G401 (cell line): ENCODE data around the gene APOL4. TPM values are rescaled to one million over a fixed set of nuclear protein-coding genes. Genes with fewer than 3 reads are reported as not detected.
"Not testable (repeated sequence)": the region's sequence is repeated elsewhere in the genome, so short reads cannot be mapped to it uniquely, and the experiment has no call there.

ENCODE experiments used
- DNase-seq: peaks from one replicate; pipeline ENCODE4 v3.0.0-alpha.2; 2015; ENCODE audit warnings: low spot score
- in situ Hi-C: cut with HindIII; loops from 2 replicates; pipeline ENCODE4 v1.10.0; 2016; ENCODE audit warnings: low sequenced_read_pairs, mixed read lengths
- total RNA-seq: library from RNA; depleted of rRNA; stranded (reverse); fragments of >200 nt; shearing (Covaris generic); gene quantifications from 2 replicates; pipeline ENCODE4 v1.2.3, GENCODE V29; 2014

The APOL4 gene
- total RNA-seq, 1 experiment from 2014 or later: not detected

DNA sequence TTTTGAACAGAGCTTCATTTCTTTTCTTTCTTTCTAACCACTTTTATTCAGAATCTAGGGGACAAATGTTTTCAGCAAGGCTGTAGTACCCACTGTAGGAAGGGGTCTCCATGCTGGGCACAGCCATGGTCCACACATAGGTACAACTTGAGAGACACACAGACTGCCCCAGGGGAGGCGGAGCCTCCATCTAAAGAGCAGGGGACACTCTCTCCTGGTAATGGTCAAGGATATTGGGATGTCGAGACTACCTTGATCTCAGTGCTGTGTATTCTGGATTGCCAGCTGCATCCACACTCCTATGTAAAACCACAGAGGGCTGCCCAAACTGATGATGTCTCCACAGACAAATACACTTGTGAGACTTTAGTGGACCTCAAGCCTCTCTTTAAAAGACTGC, 38.1 kb downstream of the APOL4 start:
- in situ Hi-C loops: no loop called here
- no peak for DNase-seq

DNA sequence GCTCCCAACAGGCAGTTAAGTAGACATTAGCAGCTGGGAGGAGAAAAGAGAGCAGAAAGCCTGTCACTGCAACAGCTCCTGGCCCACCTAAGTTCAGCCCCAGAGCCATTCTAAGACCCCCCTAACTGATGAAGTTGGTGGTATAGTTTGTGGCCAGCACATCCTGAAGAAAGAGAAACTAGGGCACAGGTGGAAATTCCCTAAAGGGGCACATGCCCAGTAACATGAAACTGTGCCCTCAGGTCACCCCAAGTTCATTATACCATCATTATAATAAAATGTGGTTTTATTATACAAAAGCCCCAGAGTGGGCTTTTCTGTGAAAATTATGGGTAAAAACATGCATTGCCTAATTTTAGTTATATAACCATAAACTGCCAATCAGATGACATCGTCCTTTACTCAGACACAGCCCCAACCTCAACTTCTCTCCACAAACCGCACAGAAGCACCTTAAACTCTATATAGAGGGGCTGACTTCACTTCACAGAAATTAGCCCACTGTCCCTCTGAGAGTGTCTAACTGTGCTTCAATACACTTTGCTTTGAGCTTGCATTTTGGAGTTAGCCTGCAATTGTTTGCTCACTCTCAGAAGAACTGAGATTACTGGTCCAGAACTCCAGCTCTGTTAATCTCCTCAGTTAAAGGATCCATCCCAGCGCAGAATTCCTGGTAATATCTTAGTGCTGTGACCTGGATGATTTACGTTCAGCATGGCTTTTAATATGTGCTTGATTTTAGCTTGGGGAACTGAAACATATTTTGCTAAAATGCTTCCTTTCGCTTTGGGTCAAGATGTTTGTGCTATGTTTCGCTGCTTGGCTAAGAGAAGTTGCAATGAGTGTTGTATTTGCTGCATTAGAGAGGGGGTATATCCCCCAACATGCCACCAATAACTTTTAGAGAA, 39.2 kb downstream of the APOL4 start:
- DNase-seq: no peak
- in situ Hi-C loops: no loop called here

DNA sequence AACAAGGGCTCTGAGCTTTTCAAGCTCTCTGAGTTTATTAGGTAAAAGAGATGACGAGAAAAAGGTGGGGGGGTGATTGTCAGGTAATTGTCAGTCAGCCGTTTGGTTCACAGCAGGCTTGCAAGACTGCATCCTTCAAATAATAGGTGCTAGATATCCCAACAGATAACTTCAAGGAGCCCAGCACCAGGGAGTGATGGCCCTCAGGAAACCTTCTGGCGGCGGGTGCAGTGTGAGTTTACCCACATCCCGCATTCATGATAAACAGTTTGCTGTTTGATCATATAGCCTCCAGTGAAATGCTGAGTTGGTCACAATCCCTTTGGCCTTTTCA, 39.8 kb downstream of the APOL4 start:
- DNase-seq, in situ Hi-C loops: not testable (repeated sequence)

DNA sequence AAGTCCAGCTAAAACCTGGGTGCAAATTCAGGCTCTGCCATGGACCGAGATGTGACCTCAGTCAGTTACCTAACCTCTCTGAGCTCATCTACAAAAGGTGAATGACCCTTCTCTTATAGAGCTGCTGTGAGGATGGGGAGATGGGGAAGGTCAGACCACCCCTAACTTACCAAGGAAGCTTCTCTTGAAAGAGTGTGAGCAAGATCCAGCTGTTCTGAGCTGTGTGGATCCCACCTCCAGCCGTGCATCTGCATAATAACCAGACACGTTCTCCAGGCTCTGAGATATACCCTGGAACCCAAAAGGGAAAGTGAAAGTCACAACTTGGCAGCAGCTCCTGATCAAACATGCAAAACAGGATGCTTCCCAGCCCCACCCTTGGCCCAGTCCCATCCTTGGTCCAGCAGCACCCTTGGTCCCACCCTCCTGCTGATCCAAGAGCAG, 41.1 kb downstream of the APOL4 start, which contains the start of gene APOL3:
TSS of gene APOL3 (minus strand) at position 257 of the 444 bp plus-strand sequence. CDS start 11,700 bp downstream, outside the sequence.
- DNase-seq: no peak
- in situ Hi-C loops: no loop called here

DNA sequence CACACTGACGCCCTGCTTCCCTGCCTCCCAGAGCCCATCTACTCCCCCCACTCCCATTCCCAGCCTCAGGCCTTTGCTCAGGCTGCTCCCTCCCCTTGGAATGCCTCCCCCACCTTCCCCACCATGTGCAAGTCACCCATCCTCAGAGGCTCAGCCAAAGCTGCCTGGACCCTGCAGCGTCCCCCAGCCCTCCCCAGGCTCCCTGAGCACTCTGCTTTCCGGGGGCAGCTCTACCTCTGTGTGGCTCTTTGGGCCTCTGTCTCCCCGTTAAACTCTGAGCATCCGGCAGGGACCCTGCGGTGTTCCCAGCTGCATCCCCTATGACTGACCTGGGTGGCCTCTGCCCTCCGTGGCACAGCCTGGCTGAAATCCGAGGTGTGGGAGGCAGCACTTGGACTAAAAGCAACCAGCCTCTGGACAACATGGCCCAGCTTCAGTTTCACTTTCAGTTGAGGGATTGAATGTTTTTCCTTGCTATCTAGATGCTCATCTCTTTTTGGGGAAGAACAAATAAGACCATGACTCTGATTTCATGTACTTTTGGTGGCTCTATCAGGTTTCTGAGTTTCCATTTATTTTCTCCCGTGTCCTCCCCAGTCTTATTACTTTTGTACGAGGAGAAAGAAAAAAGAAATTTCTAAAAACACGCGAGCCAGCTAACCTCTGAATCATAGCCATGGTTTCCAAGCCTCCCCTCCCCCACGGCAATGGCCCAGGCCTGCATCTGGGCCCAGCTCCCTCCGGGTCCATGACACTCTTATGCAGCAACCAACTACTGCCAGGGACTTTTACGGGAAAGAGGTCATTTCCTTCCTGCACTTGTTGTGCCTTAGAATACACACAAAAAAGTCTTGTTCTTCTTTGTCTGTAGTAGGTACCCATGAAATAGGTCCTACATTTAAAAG, 44.8 kb downstream of the APOL4 start:
- in situ Hi-C loops: no loop called here
- DNase-seq: peak; percentile 7

DNA sequence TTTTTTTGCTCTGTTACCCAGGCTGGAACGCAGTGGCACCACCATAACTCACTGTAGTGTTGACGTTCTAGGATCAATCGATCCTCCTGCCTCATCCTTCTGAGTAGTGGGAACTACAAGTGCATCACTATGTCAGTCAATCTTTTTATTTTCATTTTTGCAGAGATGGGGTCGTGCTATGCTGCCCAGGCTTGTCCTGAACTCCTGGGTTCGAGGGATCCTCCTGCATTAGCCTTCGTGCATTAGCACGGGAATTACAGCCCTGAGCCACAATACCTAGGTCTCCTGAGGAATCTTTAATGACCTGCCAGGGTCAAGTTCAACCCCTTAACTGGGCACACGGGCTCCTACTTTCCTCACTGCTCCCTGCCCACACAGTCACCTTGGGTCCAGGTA, 45.5 kb downstream of the APOL4 start:
- no peak for DNase-seq
- in situ Hi-C loops: no loop called here

DNA sequence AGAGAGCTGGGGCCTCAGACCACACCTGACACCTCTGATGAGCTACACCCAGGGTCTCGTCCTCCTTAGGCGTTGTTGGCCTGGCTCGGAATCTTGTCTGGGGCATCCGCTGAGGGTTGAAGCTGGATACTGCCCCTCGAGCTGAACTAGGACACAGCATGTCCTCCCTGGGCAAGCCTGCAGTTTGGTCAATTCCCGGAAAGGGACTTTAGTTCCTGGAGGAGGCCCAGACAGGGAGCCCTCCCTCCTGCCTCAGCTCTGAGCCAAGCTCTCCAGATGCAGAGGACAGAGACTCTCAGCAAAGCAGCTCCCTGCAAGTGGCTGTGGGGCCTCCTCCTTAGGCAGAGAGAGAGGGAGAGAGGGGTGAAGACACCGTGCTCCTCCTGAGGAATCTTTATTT, 45.9 kb downstream of the APOL4 start:
- in situ Hi-C loops: no loop called here
- no peak for DNase-seq

DNA sequence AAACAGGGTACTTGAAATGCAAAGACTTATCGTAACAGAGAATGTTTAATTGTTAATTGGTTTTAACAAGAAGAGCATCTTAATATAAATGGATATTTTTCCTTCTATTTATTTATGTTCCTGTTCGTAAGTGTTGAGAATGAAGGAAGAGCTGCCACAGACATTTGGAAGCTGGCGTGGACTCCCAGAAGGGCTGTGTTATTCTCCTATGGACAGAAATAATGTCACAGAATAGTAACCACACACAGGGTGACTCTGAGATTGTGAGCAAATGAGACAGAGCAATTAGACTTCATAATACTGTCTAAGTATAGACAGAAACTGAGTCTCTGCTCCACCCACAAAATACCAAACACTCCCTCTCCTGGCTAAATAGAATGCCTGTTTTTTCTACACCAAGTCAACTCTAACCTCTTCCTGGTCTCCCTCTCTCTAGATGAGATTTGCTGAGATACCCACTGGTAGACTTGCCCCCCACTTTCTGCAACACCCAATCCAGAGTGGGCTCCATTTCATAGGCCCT, 47.1 kb downstream of the APOL4 start:
- DNase-seq: no peak
- in situ Hi-C loops: no loop called here

DNA sequence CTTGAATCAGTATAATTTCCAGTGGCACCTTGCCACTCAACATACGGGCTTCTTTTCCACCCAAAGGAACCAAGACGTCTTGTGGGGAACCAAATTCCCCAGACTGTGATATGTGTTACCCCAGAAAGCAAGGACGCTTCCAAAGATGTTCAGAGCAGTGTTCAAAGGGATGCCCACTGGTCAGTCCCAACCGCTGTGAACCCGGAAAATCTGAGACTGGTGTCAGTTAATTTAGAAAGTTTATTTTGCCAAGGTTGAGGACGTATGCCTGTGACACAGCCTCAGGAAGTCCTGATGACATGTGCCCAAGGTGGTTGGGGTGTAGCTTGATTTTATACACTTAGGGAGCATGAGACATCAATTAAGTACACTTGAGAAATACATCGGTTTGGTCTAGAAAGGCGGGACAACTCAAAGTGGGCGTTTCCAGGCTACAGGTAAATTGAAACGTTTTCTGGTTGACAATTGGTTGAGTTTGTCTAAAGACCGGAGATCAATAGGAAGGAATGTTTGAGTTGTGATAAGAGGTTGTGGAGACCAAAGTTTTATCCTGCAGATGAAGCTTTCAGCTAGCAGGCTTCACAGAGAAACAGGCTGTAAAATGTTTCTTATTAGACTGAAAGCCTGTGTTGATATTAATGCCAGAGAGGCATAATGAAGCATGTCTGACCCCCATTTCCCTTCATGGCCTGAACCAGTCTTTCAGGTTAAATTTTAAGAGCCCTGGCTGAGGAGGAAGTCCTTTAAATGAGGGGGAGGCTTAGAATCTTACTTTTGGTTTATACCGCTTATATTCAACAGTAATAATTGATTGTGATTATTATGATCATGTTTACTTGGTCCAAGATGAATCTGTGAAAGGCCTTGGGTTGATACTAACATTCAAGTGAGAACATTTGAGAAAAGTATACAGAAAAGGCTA, 47.8 kb downstream of the APOL4 start:
- in situ Hi-C loops: no loop called here
- DNase-seq: no peak

DNA sequence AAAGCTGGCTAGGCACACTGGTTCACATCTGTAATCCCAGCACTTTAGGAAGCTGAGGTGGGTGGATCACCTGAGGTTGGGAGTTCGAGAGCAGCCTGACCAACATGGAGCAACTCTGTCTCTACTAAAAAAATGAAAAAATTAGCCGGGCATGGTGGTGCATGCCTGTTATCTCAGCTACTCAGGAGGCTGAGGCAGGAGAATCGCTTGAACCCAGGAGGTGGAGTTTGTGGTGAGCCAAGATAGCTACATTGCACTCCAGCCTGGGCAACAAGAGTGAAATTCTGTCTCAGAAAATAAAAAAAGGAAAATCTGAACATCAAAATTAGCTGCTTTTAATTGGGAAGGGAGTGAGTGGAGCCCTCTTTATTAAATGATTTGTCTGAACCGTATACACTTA, 48.8 kb downstream of the APOL4 start:
- DNase-seq, in situ Hi-C loops: not testable (repeated sequence)

DNA sequence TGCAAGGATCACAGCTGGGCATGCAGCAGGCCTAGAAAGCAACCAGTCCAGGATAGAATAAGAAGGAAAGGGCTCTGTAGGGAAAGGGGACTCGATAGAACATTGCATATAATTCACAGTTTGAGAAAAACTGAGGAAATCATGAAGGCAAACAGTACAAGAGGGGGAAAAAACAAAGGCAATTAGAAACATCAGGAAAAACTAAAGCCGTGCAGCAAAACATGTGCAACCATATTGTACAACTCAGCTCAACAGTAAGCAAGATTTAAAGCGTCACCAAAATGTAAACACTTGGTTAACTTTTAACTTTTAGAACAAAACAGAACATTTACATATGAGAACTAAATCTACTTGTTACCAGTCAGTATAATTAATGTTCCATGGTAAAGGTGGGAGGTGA, 49.5 kb downstream of the APOL4 start:
- in situ Hi-C loops: no loop called here
- DNase-seq: no peak

DNA sequence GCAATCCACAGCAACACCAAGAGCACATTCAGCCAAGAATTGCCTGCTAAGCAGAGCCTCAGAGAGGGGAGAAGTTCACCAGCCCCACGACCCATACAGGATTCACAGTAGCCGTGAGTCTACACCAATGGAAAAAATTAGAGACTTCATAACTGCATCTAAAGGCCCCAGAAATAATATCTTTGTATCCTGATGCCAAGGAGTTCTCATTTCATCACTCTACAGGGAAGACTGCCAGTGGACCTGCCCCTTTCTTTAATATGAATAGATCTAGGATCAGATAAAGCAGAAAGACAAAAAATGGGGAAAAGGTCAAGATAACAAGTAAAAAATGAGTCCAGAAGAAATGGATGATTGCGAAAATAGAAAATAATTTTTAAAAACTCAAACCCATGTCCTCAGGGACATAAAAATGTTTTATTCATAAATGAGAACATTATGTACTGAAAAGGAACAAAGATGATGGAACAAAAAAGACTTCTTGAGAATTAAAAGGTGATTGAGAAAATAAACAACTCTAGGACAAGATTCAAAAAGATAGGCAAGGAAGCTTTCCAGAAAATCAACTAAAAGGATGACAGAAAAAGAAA, 50.5 kb downstream of the APOL4 start:
- in situ Hi-C loops: no loop called here
- DNase-seq: no peak

DNA sequence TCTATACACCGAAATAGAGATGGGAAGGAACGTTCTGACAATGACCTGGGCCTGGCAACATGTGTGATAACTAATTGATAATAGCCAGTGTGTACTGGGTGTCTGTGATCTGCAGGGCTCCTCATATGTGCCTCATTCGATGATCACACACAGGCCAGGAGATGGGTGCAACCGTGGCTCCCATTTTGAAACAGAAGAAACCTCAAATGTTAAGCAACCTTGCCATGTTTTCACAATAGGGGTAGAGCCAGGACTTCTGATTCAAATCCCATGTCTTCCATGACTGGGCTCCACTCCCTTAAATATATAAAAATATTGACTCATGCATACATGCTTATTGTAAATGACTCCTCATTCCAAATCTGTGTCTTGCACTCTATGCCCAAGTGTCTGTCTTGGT, 52.2 kb downstream of the APOL4 start:
- in situ Hi-C loops: no loop called here
- no peak for DNase-seq

DNA sequence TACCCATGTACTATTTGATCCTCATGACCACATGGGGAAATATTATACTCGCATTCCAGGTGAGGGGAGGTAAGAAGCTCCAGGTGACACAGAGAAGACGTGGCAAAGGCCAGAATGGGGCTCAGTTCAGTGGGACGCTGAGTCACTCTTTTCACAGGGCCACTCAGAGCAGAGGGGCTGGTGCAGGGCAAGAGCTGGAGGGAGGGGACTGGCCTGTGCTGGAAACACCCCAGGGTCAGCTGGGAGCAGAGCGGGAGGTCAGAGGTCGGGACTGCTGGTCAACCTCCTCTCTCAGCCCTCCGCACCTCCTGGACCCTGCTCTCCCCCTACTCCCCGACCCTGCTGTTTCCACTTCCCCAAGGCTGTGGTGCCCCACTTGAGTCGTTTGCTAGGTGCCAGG, 53.2 kb downstream of the APOL4 start:
- in situ Hi-C loops: no loop called here
- DNase-seq: no peak

DNA sequence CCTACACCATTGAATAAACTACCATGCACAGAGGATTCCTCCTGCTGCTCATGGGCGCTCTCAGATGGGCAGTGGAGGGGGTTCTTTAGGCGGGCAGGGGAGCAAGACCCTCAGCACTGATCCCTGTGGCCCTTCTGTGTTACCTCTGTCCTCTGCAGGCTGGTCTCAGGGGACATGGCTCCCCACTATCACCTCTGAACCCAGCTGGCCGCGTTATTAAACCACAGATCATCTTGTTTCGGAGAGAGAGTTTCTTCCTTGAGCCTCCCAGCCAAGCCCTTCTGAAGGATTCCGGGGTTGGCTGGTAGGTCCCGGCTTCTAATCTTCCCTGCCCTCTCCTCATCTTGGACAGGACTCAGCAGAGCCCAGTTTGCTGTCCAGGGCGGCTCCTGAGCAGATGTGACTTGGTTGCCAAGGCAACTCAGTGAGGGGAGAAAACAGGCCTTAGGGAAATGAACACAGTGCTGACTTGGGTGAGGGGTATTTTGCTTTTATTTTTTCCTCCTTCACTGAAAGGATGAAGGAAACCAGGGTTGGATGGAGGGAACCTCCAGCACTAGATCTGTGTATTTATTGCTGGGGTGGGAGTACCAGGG, 54.3 kb downstream of the APOL4 start:
- in situ Hi-C loops: no loop called here
- DNase-seq: no peak

DNA sequence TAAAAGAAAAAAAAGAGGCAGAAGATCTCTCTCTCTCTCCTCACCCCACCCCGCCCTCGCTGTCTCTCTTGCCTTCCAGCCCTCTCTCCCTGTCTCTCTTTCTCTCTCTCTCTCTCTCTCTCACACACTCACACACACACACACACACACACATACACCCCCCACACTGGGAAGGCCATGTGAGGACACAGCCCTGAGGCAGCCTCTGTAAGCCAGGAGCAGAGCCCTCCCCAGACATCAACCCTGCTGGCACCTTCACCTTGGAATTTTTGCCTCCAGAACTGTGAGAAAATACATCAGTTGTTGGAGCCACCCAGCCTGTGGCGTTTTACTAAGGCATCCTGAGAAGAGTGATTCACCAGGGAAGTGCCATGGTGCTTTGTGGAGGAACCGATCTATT, 55.7 kb downstream of the APOL4 start:
- in situ Hi-C loops: no loop called here
- DNase-seq: no peak

DNA sequence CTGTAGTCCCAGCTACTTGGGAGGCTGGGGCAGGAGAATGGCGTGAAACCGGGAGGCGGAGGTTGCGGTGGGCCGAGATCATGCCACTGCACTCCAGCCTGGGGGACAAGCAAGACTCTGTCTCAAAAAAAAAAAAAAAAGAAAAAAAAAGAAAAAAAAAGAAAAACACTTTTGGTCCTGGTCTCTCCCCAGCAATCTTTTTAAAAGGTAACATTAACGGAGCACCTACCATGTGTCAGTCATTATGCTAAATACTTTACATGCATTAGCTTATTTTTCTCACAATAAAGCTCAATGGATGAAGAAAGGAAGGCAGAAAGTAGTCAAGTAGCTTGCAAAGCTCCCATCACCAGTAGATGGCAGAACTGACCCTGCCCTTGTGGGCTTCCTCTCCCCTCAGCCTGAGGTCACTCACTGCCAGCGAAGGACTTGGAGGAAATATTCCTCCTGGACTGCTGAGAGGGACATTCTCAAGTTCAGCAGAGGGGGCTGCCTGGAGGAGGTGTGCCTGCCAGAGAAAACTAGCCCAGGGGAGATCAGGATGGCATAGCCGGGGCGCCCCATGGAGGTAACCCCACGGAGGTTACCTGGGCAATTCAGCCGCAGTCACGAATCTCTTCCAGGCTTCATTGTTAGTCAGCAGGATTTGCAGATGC, 56.6 kb downstream of the APOL4 start:
- DNase-seq: peak; percentile 67
- in situ Hi-C loops: no loop called here

DNA sequence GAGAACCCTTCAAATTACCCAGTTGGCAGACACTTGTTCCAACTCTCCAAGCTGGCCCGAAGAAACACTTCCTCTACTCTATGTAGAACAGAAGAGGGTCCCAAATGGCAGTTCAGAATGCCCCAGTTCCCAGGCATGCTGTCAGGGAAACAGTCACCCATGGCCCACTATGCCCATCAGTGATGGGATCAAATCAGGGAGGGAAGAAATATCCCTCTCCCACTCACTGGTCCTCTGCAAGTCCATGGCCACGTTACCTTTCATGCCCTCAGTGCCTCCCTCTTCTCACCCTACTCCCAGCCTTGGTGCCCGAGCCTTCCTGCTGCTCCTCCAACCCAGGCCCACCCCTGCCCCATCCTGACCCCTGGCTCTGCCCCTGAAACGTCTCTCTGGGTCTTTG, 57.7 kb downstream of the APOL4 start:
- in situ Hi-C loops: no loop called here
- no peak for DNase-seq
